Endothelial cell of umbilical vein (primary cell): Measurements from ENCODE around the gene PARD3B. TPM values are rescaled to one million over a fixed set of nuclear protein-coding genes. Genes with fewer than 3 reads are reported as not detected.
A peak's percentile ranks its signal among the peaks of the same experiment; 100 is the strongest.

ENCODE experiments used
- BruUV-seq: library from RNA; stranded (reverse); fragments of 400-500 nt; replicated peaks from 2 replicates; lab custom pipeline; 2021; lab: Mats Ljungman, UMichigan
- CTCF ChIA-PET: fragments of 300-600, 350-600 bp; sonication (Branson Sonifier 250); formaldehyde crosslinking; loops from one replicate; lab custom pipeline; 2021; ENCODE audit warnings: antibody characterized with exemption, inconsistent platforms; lab: Charles Lee
- POLR2A ChIA-PET: fragments of 300-600, 350-600 bp; sonication (Branson Sonifier 250); formaldehyde crosslinking; loops from one replicate; lab custom pipeline; 2021; ENCODE audit warnings: antibody characterized with exemption, inconsistent platforms; lab: Charles Lee
- DNase-seq: peaks from one replicate; pipeline ENCODE4 v3.0.0-alpha.2; 2011; ENCODE audit warnings: low read depth, low spot score
- FAIRE-seq: peaks from 2 replicates; lab custom pipeline; 2011; peaks lifted over from hg19 to GRCh38; lab: Jason Lieb, UNC
- H2AFZ ChIP-seq: 2 replicates; pipeline ENCODE4 v1.6.0; 2012; ENCODE audit warnings: low read depth, low read length, control low read depth, inconsistent platforms
- H3K27ac ChIP-seq: 2 replicates; pipeline ENCODE4 v1.5.1; 2011; ENCODE audit warnings: low read depth, mild to moderate bottlenecking, control low read depth, low read length, moderate library complexity; ENCODE audit not compliant: insufficient read depth
- H3K27me3 ChIP-seq, 2 experiments: 2 replicates each; pipeline versions ENCODE4 v1.6.0 to v1.6.1; 2011; ENCODE audit warnings: low read length in 2 of 2, mixed read lengths in 1 of 2; ENCODE audit not compliant: control insufficient read depth in 2 of 2, insufficient read depth in 2 of 2
- H3K36me3 ChIP-seq, 2 experiments: 2 replicates in 1 of 2; 3 replicates in 1 of 2; pipeline ENCODE4 v1.5.1; 2011; ENCODE audit warnings: low read length in 2 of 2, mild to moderate bottlenecking in 1 of 2, moderate library complexity in 1 of 2; ENCODE audit not compliant: control insufficient read depth in 2 of 2, insufficient read depth in 2 of 2; ENCODE audit errors: extremely low read depth in 1 of 2
- H3K4me1 ChIP-seq: 3 replicates; pipeline ENCODE4 v1.5.1; 2011; ENCODE audit warnings: mild to moderate bottlenecking, low read length; ENCODE audit not compliant: control insufficient read depth, insufficient read depth; ENCODE audit errors: extremely low read depth
- H3K4me2 ChIP-seq: 2 replicates; pipeline ENCODE4 v1.6.1; 2011; ENCODE audit warnings: low read length, control low read depth, mixed read lengths; ENCODE audit not compliant: insufficient read depth
- H3K4me3 ChIP-seq, 3 experiments: fragments of 200-600 bp in 1 of 3; sonication (generic), shearing (Covaris generic) in 1 of 3; replicated peaks in 1 of 3; 2 replicates each; pipeline ENCODE4 v1.5.1; 2011 to 2016; ENCODE audit warnings: control low read depth in 3 of 3, low read length in 3 of 3, mild to moderate bottlenecking in 2 of 3, inconsistent platforms in 1 of 3, low read depth in 1 of 3, moderate library complexity in 1 of 3; ENCODE audit not compliant: insufficient read depth in 1 of 3
- H3K79me2 ChIP-seq: 2 replicates; pipeline ENCODE4 v1.6.0; 2012; ENCODE audit warnings: low read length, inconsistent platforms; ENCODE audit not compliant: control insufficient read depth, insufficient read depth
- H3K9ac ChIP-seq: replicated peaks from 2 replicates; pipeline ENCODE3; 2011; ENCODE audit warnings: low read length, control low read depth; ENCODE audit not compliant: insufficient read depth; ENCODE audit errors: extremely low read depth
- H3K9me1 ChIP-seq: replicated peaks from 3 replicates; pipeline ENCODE4 v1.6.0; 2011; ENCODE audit warnings: mild to moderate bottlenecking, low read length; ENCODE audit not compliant: control insufficient read depth, insufficient read depth; ENCODE audit errors: extremely low read depth
- H3K9me3 ChIP-seq: replicated peaks from 2 replicates; pipeline ENCODE4 v1.5.1; 2012; ENCODE audit warnings: low read length, inconsistent platforms; ENCODE audit not compliant: control insufficient read depth, insufficient read depth
- H4K20me1 ChIP-seq: replicated peaks from 2 replicates; pipeline ENCODE3; 2011; ENCODE audit warnings: mild to moderate bottlenecking, low read length; ENCODE audit not compliant: control insufficient read depth, insufficient read depth; ENCODE audit errors: extremely low read depth
- CTCF ChIP-seq, 2 donors: IDR thresholded peaks; 1 replicate in 1 of 2; 2 replicates in 1 of 2; pipeline ENCODE4 v1.5.1; 2011; ENCODE audit warnings: low read length in 2 of 2, mild to moderate bottlenecking in 2 of 2, moderate library complexity in 2 of 2, control low read depth in 1 of 2, inconsistent platforms in 1 of 2, low read depth in 1 of 2; ENCODE audit not compliant: insufficient read depth in 1 of 2; ENCODE audit errors: extremely low read depth in 1 of 2
- EZH2 ChIP-seq: IDR thresholded peaks from 2 replicates; pipeline ENCODE4 v1.6.1; 2012; ENCODE audit warnings: borderline replicate concordance, low read depth, mild to moderate bottlenecking, moderate library complexity, low read length, inconsistent platforms; ENCODE audit not compliant: severe bottlenecking
- FOS ChIP-seq: IDR thresholded peaks from 2 replicates; pipeline ENCODE4 v1.6.1; 2011; ENCODE audit warnings: mild to moderate bottlenecking, low read length, moderate library complexity, borderline replicate concordance; ENCODE audit not compliant: insufficient read depth
- GATA2 ChIP-seq: IDR thresholded peaks from 2 replicates; pipeline ENCODE4 v1.7.0; 2011; ENCODE audit warnings: low read depth, mild to moderate bottlenecking, moderate library complexity, mixed read lengths, low read length; ENCODE audit not compliant: insufficient read length, insufficient read depth
- JUN ChIP-seq: IDR thresholded peaks from 2 replicates; pipeline ENCODE4 v1.6.1; 2011; ENCODE audit warnings: borderline replicate concordance, low read depth; ENCODE audit not compliant: insufficient read length, insufficient read depth
- MAX ChIP-seq: IDR thresholded peaks from 2 replicates; pipeline ENCODE4 v1.6.1; 2011; ENCODE audit not compliant: insufficient read depth, insufficient read length
- MYC ChIP-seq: IDR thresholded peaks from one replicate; pipeline ENCODE4 v1.6.1; 2011; ENCODE audit warnings: mild to moderate bottlenecking, low read depth, low read length
- POLR2A ChIP-seq: IDR thresholded peaks from 2 replicates; pipeline ENCODE4 v1.6.1; 2012; ENCODE audit warnings: low read depth, mild to moderate bottlenecking, control low read depth, low read length
- POLR2AphosphoS5 ChIP-seq: IDR thresholded peaks from 2 replicates; pipeline ENCODE4 v1.6.1; 2012; ENCODE audit warnings: low read depth, mild to moderate bottlenecking, control low read depth, low read length, moderate library complexity; ENCODE audit not compliant: insufficient read depth
- dilution Hi-C: fragments of 300-500 bp; cut with MboI; formaldehyde crosslinking; loops from one replicate; pipeline ENCODE4 v1.15.0; 2019; ENCODE audit warnings: low sequenced_read_pairs; ENCODE audit not compliant: extremely low pct_ligation_motif_present
- intact Hi-C: fragments of 100-400 bp; cut with micrococcal nuclease; formaldehyde crosslinking; loops from one replicate; pipeline ENCODE4 v1.10.0; 2022
- polyA plus RNA-seq, 4 experiments: library from polyadenylated mRNA; depleted of rRNA in 3 of 4; stranded (reverse) in 3 of 4; unstranded in 1 of 4; fragments of >200 nt; gene quantifications; 2 replicates each; pipeline versions ENCODE4 v1.2.1 to v1.2.3, GENCODE V29; 2011 to 2012; ENCODE audit warnings: missing spikeins in 1 of 4
- total RNA-seq: library from RNA; stranded (reverse); gene quantifications from 2 replicates; pipeline ENCODE4 v1.2.3, GENCODE V29; 2021

PARD3B gene
- total and polyA plus RNA-seq, 2 donors (not counting 3 experiments of a cell fraction or from before 2014, with no cell fraction given): 2.2 to 30.9 TPM

DNA sequence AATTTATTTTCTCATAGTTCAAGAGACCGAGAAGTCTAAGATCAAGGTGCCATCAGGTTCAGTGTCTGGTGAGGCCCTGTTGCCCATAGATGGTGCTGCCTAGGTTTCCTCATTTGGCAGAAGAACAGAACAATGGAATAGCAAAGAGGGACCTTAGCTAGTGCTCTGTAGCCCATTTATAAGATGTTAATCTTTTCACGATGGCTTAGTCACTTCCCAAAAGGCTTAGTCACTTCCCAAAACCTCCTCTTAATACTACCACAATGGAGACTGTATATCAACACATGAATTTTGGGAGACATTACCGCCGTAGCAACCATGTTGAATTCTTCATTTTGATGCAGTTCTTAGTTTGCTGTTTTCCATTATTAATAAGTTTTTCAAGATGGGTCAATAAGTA lies 890.7 kb downstream of the PARD3B start:
- TF ChIP-seq FOS (peak; percentile 95), EZH2 (no peak), MAX (no peak), JUN (peak; percentile 98), POLR2A (no peak), POLR2AphosphoS5 (peak; percentile 72), MYC (no peak), GATA2 (peak; percentile 95), CTCF (IDR thresholded peaks at IDR 0.05; ENCODE audit: extremely low read depth in 1 of 2, insufficient read depth in 1 of 2, low read depth in 1 of 2, low read length in 2 of 2) (peak in 1 of 2 donors; percentile 1)
- BruUV-seq: no TSS peak
- peaks cover 9% of the 10 kb centered on the region for H3K4me1 ChIP-seq
- H3K9me1 ChIP-seq: no peaks in the 10 kb centered on the region
- no peaks in the 10 kb centered on the region for H4K20me1 ChIP-seq
- H2AFZ ChIP-seq: no peak overlapping the region
- peak overlapping the region; percentile 28 for H3K9ac ChIP-seq
- FAIRE-seq (peak; percentile 95), DNase-seq (peak; percentile 84)
- H3K4me3 ChIP-seq: no peak overlapping the region
- ChIA-PET CTCF (interaction anchor here (0.9 to 1.0 kb wide), 2 partner anchors 9 to 246 kb away, joined by 3 read pairs; partner anchors contain the start of gene NRP2), POLR2A (no interaction called here)
- peak overlapping the region; percentile 45 for H3K4me2 ChIP-seq
- peak overlapping the region; percentile 65 for H3K27ac ChIP-seq
- no peaks in the 10 kb centered on the region for H3K79me2 ChIP-seq
- H3K27me3 ChIP-seq: no peaks in the 10 kb centered on the region
- H3K36me3 ChIP-seq: no peaks in the 10 kb centered on the region
- H3K9me3 ChIP-seq: no peaks in the 10 kb centered on the region
- intact Hi-C loops (loop anchor here (1.0 to 2.0 kb wide), 3 partner anchors 31 to 1114 kb away; no protein-coding TSS in a partner anchor), dilution Hi-C loops (no loop called here)
